ENCODE results near the gene RAD51B.

- TF ChIP-seq CTCF (IDR thresholded peaks at IDR 0.05) (no peak), POLR2A (IDR thresholded peaks at IDR 0.05) (no peak)
Observed at GRCh38 chr14:68401855-68402254, 582.3 kb downstream of the RAD51B start.
